ENCODE results near the gene ITGB4.
A peak's percentile ranks its signal among the peaks of the same experiment; 100 is the strongest.

ITGB4 gene

DNA sequence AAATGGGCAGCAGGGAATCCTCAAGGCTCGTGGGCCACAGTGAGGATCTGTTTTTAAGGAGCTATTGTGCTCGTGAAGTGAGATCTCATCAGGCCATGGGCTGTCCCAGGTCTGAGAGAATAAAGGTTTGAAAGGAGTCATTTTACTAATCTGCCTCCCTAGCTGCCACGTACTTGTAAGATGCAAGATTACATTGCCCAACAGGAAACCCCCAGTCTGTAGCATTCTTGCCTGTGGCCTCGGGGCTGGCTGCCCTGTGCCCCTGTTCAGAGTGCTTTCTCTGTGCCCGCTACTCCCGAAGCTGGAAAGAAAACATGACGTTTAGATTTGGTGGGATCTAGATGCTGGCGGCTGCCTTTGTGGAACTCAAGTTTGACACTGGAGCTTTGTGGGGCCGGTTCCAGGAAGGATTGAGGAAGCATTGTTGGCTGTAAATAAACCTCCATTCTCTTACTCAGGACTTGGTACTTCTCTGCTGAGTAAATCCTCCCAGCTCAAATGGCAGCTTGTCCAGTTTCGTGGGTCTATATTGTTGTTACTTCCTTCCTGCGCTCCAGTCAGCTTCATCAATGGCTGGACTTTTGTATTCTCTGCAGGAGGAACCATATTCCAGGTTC is 32.9 kb upstream of the ITGB4 start:
- no peak for TF ChIP-seq L3MBTL2 (conservative IDR thresholded peaks at IDR 0.05)
- no peak for TF ChIP-seq TARDBP (IDR thresholded peaks at IDR 0.05)
- TF ChIP-seq LEF1 (IDR thresholded peaks at IDR 0.05; ENCODE audit: borderline replicate concordance), result no peak
- TF ChIP-seq FOXK2 (IDR thresholded peaks at IDR 0.05), result no peak
- no peak for TF ChIP-seq HDGF (IDR thresholded peaks at IDR 0.05; ENCODE audit: borderline replicate concordance)
- TF ChIP-seq ELF4 (IDR thresholded peaks at IDR 0.05), result no peak
- TF ChIP-seq FOXA1 (IDR thresholded peaks at IDR 0.05), result no peak
- TF ChIP-seq ARNT (IDR thresholded peaks at IDR 0.05), result no peak
- no peak for TF ChIP-seq CTBP1 (IDR thresholded peaks at IDR 0.05; ENCODE audit: borderline replicate concordance)
- TF ChIP-seq NFRKB (IDR thresholded peaks at IDR 0.05), result no peak
- no peak for TF ChIP-seq ZNF384 (IDR thresholded peaks at IDR 0.05)
- TF ChIP-seq BHLHE40 (IDR thresholded peaks at IDR 0.05; ENCODE audit: borderline replicate concordance), result no peak
- TF ChIP-seq SP1 (IDR thresholded peaks at IDR 0.05), result no peak
- TF ChIP-seq FOXM1 (IDR thresholded peaks at IDR 0.05; ENCODE audit: borderline replicate concordance), result no peak
- TF ChIP-seq, protein P1, sequence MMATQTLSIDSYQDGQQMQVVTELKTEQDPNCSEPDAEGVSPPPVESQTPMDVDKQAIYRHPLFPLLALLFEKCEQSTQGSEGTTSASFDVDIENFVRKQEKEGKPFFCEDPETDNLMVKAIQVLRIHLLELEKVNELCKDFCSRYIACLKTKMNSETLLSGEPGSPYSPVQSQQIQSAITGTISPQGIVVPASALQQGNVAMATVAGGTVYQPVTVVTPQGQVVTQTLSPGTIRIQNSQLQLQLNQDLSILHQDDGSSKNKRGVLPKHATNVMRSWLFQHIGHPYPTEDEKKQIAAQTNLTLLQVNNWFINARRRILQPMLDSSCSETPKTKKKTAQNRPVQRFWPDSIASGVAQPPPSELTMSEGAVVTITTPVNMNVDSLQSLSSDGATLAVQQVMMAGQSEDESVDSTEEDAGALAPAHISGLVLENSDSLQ (IDR thresholded peaks at IDR 0.05), result no peak
- CTCF ChIA-PET, result interaction anchor here (2.1 kb wide), 1 partner anchor 60 kb away, joined by 10 read pairs; no protein-coding TSS in a partner anchor
- POLR2A ChIA-PET, result no interaction called here
- DNase-seq (ENCODE audit: extremely low spot score), result no peak

DNA sequence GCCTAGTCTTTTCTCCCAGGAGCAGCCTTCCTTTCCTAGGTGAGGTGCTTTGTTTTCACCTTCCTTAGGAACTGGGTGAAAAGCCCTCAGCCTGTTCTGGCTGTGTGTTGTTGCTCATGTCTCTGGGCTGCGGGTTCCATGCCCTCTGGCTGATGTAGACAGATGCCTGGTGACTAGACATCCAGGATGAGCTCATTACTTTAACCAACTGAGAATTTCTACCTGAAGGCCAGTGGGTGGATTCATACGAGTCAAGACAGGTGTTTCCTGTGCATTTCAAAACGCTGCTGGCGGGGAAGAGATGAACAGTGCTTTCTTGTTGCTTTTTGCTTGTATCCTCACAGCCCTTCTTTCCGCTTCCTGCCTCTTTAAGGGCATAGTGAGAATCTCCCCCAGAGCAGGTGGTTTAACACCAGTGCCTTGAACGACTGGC is 31.8 kb upstream of the ITGB4 start:
- no peak for DNase-seq (ENCODE audit: extremely low spot score)
- ChIA-PET POLR2A (no interaction called here), CTCF (no interaction called here)
- TF ChIP-seq NFRKB (IDR thresholded peaks at IDR 0.05) (no peak), BHLHE40 (IDR thresholded peaks at IDR 0.05; ENCODE audit: borderline replicate concordance) (no peak), HDGF (IDR thresholded peaks at IDR 0.05; ENCODE audit: borderline replicate concordance) (no peak), ZNF384 (IDR thresholded peaks at IDR 0.05) (no peak), SUZ12 (IDR thresholded peaks at IDR 0.05) (no peak), FOXK2 (IDR thresholded peaks at IDR 0.05) (no peak), FOXA1 (IDR thresholded peaks at IDR 0.05) (no peak), L3MBTL2 (conservative IDR thresholded peaks at IDR 0.05) (no peak), LEF1 (IDR thresholded peaks at IDR 0.05; ENCODE audit: borderline replicate concordance) (no peak), CTBP1 (IDR thresholded peaks at IDR 0.05; ENCODE audit: borderline replicate concordance) (no peak), TARDBP (IDR thresholded peaks at IDR 0.05) (no peak), FOXM1 (IDR thresholded peaks at IDR 0.05; ENCODE audit: borderline replicate concordance) (no peak), ELF4 (IDR thresholded peaks at IDR 0.05) (no peak)
- TF ChIP-seq, protein P1 (IDR thresholded peaks at IDR 0.05), result no peak

DNA sequence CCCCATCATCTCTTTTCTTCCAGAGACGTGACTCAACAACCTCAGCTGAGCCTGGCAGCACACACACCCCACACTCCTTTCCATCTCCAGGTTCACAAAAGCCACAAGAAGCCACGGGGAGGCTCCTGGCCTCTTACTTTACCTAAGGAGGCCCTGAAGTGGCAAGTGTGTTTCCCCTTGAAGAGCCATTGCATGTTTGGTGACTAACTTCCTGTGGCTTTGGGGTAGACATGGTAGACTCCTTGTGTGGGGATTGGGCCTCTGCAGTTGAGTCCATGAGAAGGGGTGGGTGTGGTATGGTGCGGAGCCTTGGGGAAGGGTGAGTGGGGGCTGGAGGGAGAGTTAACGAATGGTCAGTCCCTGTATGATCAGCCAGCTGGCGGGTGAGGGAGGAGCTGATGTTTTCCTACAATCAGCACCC is 29.9 kb upstream of the ITGB4 start:
- TF ChIP-seq, protein P1 (IDR thresholded peaks at IDR 0.05), result no peak
- TF ChIP-seq FOXM1 (IDR thresholded peaks at IDR 0.05; ENCODE audit: borderline replicate concordance), result no peak
- no peak for TF ChIP-seq ZNF384 (IDR thresholded peaks at IDR 0.05)
- no peak for TF ChIP-seq FOXA1 (IDR thresholded peaks at IDR 0.05)
- TF ChIP-seq L3MBTL2 (conservative IDR thresholded peaks at IDR 0.05), result no peak
- TF ChIP-seq CTBP1 (IDR thresholded peaks at IDR 0.05; ENCODE audit: borderline replicate concordance), result no peak
- no peak for TF ChIP-seq FOXK2 (IDR thresholded peaks at IDR 0.05)
- no peak for TF ChIP-seq LEF1 (IDR thresholded peaks at IDR 0.05; ENCODE audit: borderline replicate concordance)
- TF ChIP-seq ARNT (IDR thresholded peaks at IDR 0.05), result no peak
- TF ChIP-seq TARDBP (IDR thresholded peaks at IDR 0.05), result no peak
- TF ChIP-seq BHLHE40 (IDR thresholded peaks at IDR 0.05; ENCODE audit: borderline replicate concordance), result no peak
- no peak for TF ChIP-seq ELF4 (IDR thresholded peaks at IDR 0.05)
- no peak for TF ChIP-seq NFRKB (IDR thresholded peaks at IDR 0.05)
- TF ChIP-seq HDGF (IDR thresholded peaks at IDR 0.05; ENCODE audit: borderline replicate concordance), result no peak
- TF ChIP-seq SUZ12 (IDR thresholded peaks at IDR 0.05), result no peak
- TF ChIP-seq SP1 (IDR thresholded peaks at IDR 0.05), result no peak
- ChIA-PET CTCF (no interaction called here), POLR2A (no interaction called here)
- DNase-seq (ENCODE audit: extremely low spot score), result no peak

DNA sequence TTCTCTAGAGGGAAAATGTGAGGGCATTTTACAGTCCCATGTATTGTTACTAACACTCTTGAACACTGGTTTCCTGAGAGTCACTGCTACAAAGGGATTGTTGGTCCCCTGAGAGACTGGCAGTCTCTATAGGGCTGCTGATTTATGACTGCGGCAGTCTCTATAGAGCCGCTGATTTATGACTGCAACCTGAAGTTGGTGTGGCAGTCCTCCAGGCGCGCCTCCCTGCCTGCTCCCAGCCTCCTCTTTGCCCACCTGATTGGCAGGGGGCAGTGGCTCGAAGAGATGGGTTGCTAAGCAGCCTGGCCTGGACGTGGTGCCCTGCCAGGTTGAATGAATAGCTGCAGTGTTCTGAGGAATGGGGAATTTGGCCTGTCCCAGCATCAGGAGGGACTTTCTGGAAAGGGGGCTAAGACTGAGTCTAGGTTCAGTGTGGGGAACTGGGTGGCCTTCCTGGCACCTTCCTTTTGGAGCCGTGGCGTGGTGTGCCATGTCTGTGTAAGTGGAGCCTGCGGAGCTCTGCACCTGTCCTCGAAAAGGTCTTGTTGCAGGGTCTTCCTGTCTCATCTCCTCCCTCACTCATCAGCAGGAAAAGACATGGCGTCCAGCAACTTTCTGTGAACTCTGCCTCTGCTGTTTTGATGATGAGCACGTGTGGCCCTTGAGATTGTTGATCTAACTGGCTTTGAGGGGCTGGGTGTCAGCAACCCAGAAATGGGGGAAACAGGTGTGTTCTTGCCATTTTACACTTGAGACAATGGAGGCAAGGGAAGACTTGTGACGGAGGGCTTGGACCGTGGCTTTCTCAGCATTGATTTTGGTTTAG is 29.2 kb upstream of the ITGB4 start:
- TF ChIP-seq, protein P1 (IDR thresholded peaks at IDR 0.05), result 0 out of 2 replicates have a peak, but pooled peaks have one; percentile 11
- no peak for TF ChIP-seq FOXM1 (IDR thresholded peaks at IDR 0.05; ENCODE audit: borderline replicate concordance)
- ChIA-PET POLR2A (interaction anchor here (1.3 kb wide), 1 partner anchor 88 kb away, joined by 6 read pairs; no protein-coding TSS in a partner anchor), CTCF (no interaction called here)
- DNase-seq (ENCODE audit: extremely low spot score), result no peak

DNA sequence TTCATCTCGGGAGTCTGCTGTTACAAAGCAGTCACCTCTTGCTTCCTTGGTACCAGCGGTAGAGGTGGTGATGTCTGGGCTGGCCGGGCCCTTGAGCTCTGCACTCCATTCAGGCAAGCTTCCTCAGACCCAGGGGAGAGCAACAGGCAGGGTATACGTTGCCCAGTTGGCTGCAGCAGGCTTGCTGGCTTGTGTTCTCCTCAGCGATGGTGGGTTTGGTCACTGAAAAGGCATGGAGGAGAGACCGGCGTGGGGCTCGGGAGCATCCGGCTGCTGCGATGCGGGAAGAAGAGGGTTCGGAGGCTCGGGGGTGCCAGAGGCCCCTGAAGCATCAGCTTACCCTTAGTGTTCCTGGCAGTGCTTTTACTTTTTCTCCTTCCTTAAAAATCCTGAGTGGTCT is 28.3 kb upstream of the ITGB4 start:
- ChIA-PET POLR2A (interaction anchor here (1.3 kb wide), 1 partner anchor 87 kb away, joined by 6 read pairs; no protein-coding TSS in a partner anchor), CTCF (no interaction called here)
- no peak for DNase-seq (ENCODE audit: extremely low spot score)
- no peak for TF ChIP-seq L3MBTL2 (conservative IDR thresholded peaks at IDR 0.05)

Data from HEK293T (cell line).